ENCODE data around the gene ZNF432. TPM values are rescaled to one million over a fixed set of nuclear protein-coding genes. Genes with fewer than 3 reads are reported as not detected.
"Not testable (repeated sequence)": the region's sequence is repeated elsewhere in the genome, so short reads cannot be mapped to it uniquely, and the experiment has no call there.

Gene ZNF432
- total RNA-seq, 2 donors from 2014 or later = 5.4 to 8.6 TPM

DNA sequence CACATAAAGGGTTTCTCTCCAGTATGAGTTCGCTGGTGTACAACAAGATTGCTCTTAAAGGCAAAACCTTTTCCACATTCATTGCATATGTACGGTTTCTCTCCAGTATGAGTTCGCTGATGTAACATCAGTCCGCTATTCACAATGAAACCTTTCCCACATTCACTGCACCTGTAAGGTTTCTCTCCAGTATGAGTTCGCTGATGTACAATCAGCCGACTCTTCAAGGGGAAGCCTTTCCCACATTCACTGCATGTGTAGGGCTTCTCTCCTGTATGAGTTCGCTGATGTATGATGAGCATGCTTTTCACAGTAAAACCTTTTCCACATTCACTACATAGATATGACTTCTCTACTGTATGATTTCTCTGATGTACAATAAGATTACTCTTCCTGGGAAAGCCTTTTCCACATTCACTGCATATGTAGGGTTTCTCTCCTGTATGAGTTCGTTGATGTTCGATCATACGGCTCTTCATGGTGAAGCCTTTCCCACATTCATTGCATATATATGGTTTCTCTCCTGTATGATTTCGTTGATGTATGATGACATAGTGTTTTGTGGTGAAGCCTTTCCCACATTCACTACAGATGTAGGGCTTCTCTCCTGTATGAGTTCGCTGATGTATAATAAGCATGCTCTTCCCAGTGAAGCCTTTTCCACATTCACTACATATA lies 14.4 kb downstream of the ZNF432 start:
- H3K27ac ChIP-seq = no peak overlapping the region
- no peak overlapping the region for H3K4me3 ChIP-seq
- no peaks in the 10 kb centered on the region for H3K27me3 ChIP-seq
- no peaks in the 10 kb centered on the region for H3K4me1 ChIP-seq
- TF ChIP-seq CTCF (IDR thresholded peaks at IDR 0.05) = no peak
- peaks cover 34 to 94% of the 10 kb centered on the region in 2 donors for H3K9me3 ChIP-seq
- DNase-seq (ENCODE audit: low spot score) = no peak
- peaks cover 67% of the 10 kb centered on the region for H3K36me3 ChIP-seq

- no peaks in the 10 kb centered on the region for H3K27me3 ChIP-seq
- H3K9me3 ChIP-seq = peaks cover 13 to 41% of the 10 kb centered on the region in 2 donors
- peaks cover 35% of the 10 kb centered on the region for H3K36me3 ChIP-seq
- peak overlapping the region; percentile 90 to 93 for H3K27ac ChIP-seq
- no peak for TF ChIP-seq CTCF (IDR thresholded peaks at IDR 0.05)
- H3K4me3 ChIP-seq = peak overlapping the region; percentile 83 to 84
- H3K4me1 ChIP-seq = peaks cover 0 to 17% of the 10 kb centered on the region in 2 donors
- DNase-seq (ENCODE audit: low spot score) = no peak
Observed at GRCh38 chr19:52028780-52029123, 19.9 kb downstream of the ZNF432 start.

- H3K9me3 ChIP-seq = peaks cover 8 to 35% of the 10 kb centered on the region in 2 donors
- H3K4me1 ChIP-seq = peaks cover 0 to 17% of the 10 kb centered on the region in 2 donors
- peak within 1 kb of the TSS; percentile 83 to 84 for H3K4me3 ChIP-seq
- DNase-seq (ENCODE audit: low spot score) = peak; percentile 86
- no peaks in the 10 kb centered on the region for H3K27me3 ChIP-seq
- peak within 1 kb of the TSS; percentile 90 to 93 for H3K27ac ChIP-seq
- TF ChIP-seq CTCF (IDR thresholded peaks at IDR 0.05) = no peak
- peaks cover 35% of the 10 kb centered on the region for H3K36me3 ChIP-seq
Observed at GRCh38 chr19:52028027-52028779, 20.4 kb downstream of the ZNF432 start, which contains the start of gene ZNF614. ZNF614 (minus strand) TSS chr19:52028379; CDS start chr19:52025745, 2,634 bp downstream.

DNA sequence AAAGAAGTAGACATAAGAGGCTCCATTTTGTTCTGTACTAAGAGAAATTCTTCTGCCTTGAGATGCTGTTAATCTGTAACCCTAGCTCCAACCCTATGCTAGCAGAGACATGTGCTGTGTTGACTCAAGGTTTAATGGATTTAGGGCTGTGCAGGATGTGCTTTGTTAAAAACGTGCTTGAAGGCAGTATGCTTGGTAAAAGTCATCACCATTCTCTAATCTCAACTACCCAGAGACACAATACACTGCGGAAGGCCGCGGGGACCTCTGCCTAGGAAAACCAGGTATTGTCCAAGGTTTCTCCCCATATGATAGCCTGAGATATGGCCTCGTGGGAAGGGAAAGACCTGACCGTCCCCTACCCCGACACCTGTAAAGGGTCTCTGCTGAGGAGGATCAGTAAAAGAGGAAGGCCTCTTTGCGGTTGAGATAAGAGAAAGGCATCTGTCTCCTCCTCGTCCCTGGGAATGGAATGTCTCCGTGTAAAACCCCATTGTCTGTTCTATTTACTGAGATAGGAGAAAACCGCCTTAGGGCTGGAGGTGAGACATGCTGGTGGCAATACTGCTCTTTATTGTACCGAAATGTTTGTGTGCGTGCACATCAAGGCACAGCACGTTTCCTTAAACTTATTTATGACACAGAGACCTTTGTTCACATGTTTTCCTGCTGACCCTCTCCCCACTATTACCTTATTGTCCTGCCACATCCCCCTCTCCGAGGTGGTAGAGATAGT lies 22.2 kb downstream of the ZNF432 start:
- H3K4me3 ChIP-seq; H3K27ac ChIP-seq; H3K27me3 ChIP-seq; DNase-seq (ENCODE audit: low spot score): not testable (repeated sequence)
- Histone ChIP-seq H3K4me1 (peaks cover 0 to 17% of the 10 kb centered on the region in 2 donors), H3K36me3 (peaks cover 46% of the 10 kb centered on the region), H3K9me3 (peaks cover 0 to 21% of the 10 kb centered on the region in 2 donors)

- not testable (repeated sequence) for H3K4me3 ChIP-seq; DNase-seq (ENCODE audit: low spot score); H3K27ac ChIP-seq; H3K27me3 ChIP-seq
- Histone ChIP-seq H3K36me3 (peaks cover 60% of the 10 kb centered on the region), H3K9me3 (peaks cover 0 to 24% of the 10 kb centered on the region in 2 donors), H3K4me1 (peaks cover 0 to 17% of the 10 kb centered on the region in 2 donors)
Observed at GRCh38 chr19:52024478-52024877, 24.2 kb downstream of the ZNF432 start.

GRCh38 chr19:52022193-52022592 lies 26.4 kb downstream of the ZNF432 start:
- Histone ChIP-seq H3K36me3 (peaks cover 77% of the 10 kb centered on the region), H3K9me3 (peaks cover 0 to 42% of the 10 kb centered on the region in 2 donors), H3K4me1 (peaks cover 0 to 10% of the 10 kb centered on the region in 2 donors), H3K27me3 (no peaks in the 10 kb centered on the region), H3K4me3 (no peak overlapping the region), H3K27ac (no peak overlapping the region)
- no peak for TF ChIP-seq CTCF (IDR thresholded peaks at IDR 0.05)
- no peak for DNase-seq (ENCODE audit: low spot score)

Measured in right atrium auricular region (tissue), 2 donors.